GM13977 (cell line): Measurements from ENCODE around the gene MAPRE2.

Experiments
- DNase-seq: peaks from one replicate; pipeline ENCODE4 v3.0.0; 2012; ENCODE audit warnings: low spot score
- in situ Hi-C: fragments of 300-500 bp; cut with MboI; formaldehyde crosslinking; loops from one replicate; pipeline ENCODE4 v1.12.0; 2022; ENCODE audit warnings: low sequenced_read_pairs, low pct_unique_long_range_greater_than_20kb, mixed read lengths, inconsistent platforms; ENCODE audit not compliant: unreplicated experiment
- TF ChIP-seq, protein P1 (sequence below): IDR thresholded peaks from 2 replicates; pipeline ENCODE4 v1.5.1; 2012; ENCODE audit warnings: mild to moderate bottlenecking, control low read depth; ENCODE audit not compliant: insufficient read depth; ENCODE audit errors: extremely low read depth, missing control alignments

The MAPRE2 gene

DNA sequence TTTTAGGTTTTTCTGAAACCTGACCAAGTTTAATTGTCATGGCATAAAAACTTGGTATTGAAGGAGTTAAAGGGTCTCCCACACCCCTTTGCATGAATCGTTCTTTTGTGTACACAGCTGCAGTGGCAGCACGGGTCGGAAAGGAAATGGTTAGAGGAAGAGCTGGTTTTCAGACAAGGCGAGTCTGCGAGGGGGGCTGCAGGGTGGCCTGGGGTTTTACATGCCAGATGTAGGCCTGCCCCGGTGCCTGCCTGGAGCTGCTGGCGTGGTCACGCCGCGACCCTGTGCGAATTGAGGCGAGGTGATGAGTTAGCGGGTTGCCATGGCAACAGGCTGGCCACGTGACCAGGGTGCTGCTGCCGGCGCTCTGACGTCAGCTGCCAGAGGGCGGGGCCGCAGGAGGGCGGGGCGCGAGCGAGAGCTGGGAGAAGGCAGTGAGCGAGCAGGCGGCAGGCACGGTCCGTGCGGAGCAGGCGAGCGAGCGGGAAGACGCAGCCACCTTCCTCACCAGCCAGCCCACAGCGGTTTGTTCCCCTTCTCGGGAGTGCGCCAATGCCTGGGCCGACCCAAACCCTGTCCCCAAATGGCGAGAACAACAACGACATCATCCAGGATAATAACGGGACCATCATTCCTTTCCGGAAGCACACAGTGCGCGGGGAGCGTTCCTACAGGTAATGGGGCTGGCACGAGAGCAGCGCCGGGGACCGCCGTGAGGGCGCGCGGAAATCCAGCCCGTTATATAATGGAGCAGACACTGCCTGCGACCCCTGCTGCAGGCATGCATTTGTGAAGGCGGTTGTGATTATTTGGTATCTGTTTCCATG lies at the start of gene MAPRE2:
TSS of gene MAPRE2 (plus strand) at position 426 of the 827 bp plus-strand sequence. CDS start at position 553, 127 bp downstream.
- in situ Hi-C loops = no loop called here

DNA sequence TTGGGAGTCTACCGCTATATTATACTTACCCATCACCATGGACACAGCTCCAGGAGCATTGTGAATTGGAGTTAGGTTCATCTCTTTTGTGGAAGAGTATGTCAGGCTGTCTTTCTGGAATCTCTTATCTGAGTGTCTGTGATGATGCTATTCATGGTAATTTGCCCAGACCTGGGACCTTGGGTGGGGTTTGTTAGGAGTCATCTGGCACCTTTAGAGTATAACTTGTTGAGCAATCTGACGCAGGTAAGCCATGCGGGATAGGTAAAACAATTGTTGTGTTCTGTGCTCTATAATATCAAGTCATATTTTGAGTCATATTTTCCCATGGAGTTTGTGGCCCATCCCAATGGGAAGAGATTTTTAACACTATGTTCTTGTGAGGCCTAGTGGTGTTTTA lies 49.7 kb upstream of the MAPRE2 start:
- DNase-seq = no peak
- in situ Hi-C loops = no loop called here
- TF ChIP-seq, protein P1, sequence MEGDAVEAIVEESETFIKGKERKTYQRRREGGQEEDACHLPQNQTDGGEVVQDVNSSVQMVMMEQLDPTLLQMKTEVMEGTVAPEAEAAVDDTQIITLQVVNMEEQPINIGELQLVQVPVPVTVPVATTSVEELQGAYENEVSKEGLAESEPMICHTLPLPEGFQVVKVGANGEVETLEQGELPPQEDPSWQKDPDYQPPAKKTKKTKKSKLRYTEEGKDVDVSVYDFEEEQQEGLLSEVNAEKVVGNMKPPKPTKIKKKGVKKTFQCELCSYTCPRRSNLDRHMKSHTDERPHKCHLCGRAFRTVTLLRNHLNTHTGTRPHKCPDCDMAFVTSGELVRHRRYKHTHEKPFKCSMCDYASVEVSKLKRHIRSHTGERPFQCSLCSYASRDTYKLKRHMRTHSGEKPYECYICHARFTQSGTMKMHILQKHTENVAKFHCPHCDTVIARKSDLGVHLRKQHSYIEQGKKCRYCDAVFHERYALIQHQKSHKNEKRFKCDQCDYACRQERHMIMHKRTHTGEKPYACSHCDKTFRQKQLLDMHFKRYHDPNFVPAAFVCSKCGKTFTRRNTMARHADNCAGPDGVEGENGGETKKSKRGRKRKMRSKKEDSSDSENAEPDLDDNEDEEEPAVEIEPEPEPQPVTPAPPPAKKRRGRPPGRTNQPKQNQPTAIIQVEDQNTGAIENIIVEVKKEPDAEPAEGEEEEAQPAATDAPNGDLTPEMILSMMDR = no peak

More for the DNA sequence above, at the start of gene MAPRE2:
- peak; percentile 92 for DNase-seq
- TF ChIP-seq, protein P1 = no peak

DNA sequence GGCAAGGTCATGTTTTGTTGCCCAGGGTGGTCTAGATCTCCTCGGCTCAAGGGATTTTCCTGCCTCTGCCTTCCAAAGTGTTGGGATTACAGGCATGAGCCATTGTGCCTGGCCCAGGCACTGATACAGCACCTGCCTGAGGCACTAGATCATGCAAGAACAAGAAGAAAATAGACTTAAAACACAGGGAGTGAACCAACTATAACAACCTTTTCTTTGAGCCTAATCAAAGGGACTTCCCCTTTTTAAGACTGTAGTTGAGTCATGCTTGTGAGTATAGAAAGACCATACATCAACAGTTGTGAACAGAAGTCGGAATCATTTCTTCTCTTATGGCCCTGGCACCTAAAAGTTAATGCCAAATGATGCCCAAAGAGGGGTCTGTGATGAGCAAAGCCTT lies 47.9 kb upstream of the MAPRE2 start:
- in situ Hi-C loops = no loop called here
- TF ChIP-seq, protein P1 = no peak

DNA sequence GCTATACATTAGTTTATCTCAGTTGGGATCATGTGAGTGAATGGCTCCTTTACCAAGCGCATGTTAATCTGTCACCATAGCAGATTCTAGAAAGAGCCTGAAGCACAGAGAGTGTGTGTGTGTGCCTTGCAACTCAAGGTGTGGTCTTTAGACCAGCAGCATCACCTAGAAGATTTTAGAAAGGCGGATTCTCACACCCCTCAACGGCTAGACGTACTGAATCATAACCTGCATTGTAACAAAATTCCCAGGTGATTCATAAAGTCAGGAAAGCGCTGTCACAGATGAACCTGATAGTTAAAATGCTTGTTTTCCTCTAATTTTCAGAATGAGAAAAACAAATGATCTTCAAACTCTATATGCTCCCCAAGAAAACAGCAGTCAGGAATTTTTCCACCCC lies 45.5 kb upstream of the MAPRE2 start:
- TF ChIP-seq, protein P1 = no peak
- in situ Hi-C loops = no loop called here
- no peak for DNase-seq

More for the DNA sequence above, 47.9 kb upstream of the MAPRE2 start:
- no peak for DNase-seq

DNA sequence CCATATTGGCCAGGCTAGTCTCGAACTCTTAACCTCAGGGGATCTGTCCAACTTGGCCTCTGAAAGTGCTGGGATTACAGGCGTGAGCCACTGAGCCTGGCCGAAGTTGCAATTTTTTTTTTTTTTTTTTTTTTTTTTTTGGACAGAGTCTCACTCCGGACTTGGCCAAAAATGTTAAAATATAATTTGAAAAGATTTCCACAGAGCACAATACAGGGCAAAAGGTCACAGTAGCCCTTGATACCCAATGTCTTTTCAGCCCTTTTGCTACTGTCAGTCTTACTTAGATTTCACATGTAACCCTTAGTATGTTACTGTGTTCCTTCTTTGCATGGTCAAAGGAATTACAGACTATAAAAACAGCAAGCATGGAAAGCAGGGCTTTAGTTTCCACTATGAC lies 42.6 kb upstream of the MAPRE2 start:
- TF ChIP-seq, protein P1 = no peak
- in situ Hi-C loops = no loop called here
- no peak for DNase-seq

DNA sequence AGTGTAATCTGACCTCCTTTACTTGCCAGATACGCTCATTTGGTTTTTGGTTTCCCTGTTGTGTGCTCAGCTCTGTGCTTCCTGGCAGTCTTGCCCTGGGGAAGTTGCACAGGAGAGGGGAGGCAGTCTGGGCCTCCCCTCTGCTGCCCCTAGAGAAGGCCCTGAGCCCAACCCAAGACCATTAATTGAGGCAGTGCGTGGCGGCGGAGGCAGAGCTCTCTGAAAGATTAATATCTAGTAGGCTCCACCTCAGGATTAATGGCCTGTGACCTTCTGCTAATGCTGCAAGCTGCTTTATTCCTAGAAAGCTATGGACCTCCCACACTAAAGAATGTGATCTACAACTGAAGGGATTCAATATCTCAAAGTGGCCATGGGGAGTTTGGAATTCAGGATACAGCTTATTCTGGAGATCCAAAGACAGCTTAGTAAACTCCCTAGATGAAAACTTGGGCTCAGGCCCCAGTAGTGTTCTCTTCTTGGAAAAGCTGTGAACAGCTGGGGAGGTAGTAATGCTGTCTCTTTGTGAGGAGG lies 41.4 kb upstream of the MAPRE2 start:
- no peak for DNase-seq
- in situ Hi-C loops = loop anchor here (25.0 kb wide), 1 partner anchor 362 kb away; no protein-coding TSS in a partner anchor
- TF ChIP-seq, protein P1 = no peak
